ENCODE data around the gene PLEKHO2.

PLEKHO2 gene

GRCh38 chr15:64905119-64905831, 63.6 kb downstream of the PLEKHO2 start:
- DNase-seq = peak; percentile 95

GRCh38 chr15:64905941-64906340, 64.2 kb downstream of the PLEKHO2 start:
- no peaks in the 10 kb centered on the region for H3K36me3 ChIP-seq
- no peak for TF ChIP-seq CTCF (IDR thresholded peaks at IDR 0.05; ENCODE audit: low read depth, low read length)

More at GRCh38 chr15:64905119-64905831, 63.6 kb downstream of the PLEKHO2 start:
- Histone ChIP-seq H3K27me3 (ENCODE audit: insufficient read depth, low read depth, severe bottlenecking) (no peaks in the 10 kb centered on the region), H3K4me3 (ENCODE audit: low read depth, low read length) (peak overlapping the region; percentile 35), H3K9me3 (ENCODE audit: severe bottlenecking) (peaks cover 5% of the 10 kb centered on the region), H3K27ac (peak overlapping the region; percentile 73), H3K36me3 (no peaks in the 10 kb centered on the region)
- peak; percentile 86 for TF ChIP-seq CTCF (IDR thresholded peaks at IDR 0.05; ENCODE audit: low read depth, low read length)

GRCh38 chr15:64906402-64906801, 64.7 kb downstream of the PLEKHO2 start:
- Histone ChIP-seq H3K9me3 (ENCODE audit: severe bottlenecking) (peaks cover 5% of the 10 kb centered on the region), H3K27ac (no peak overlapping the region), H3K4me3 (ENCODE audit: low read depth, low read length) (no peak overlapping the region), H3K36me3 (no peaks in the 10 kb centered on the region), H3K27me3 (ENCODE audit: insufficient read depth, low read depth, severe bottlenecking) (no peaks in the 10 kb centered on the region)
- TF ChIP-seq CTCF (IDR thresholded peaks at IDR 0.05; ENCODE audit: low read depth, low read length) = no peak
- DNase-seq = no peak

More at GRCh38 chr15:64905941-64906340, 64.2 kb downstream of the PLEKHO2 start:
- H3K4me3 ChIP-seq (ENCODE audit: low read depth, low read length) = no peak overlapping the region
- peak overlapping the region; percentile 30; the same call in 1 of the 2 replicates for H3K27ac ChIP-seq
- no peak for DNase-seq
- peaks cover 5% of the 10 kb centered on the region for H3K9me3 ChIP-seq (ENCODE audit: severe bottlenecking)
- no peaks in the 10 kb centered on the region for H3K27me3 ChIP-seq (ENCODE audit: insufficient read depth, low read depth, severe bottlenecking)

GRCh38 chr15:64907991-64908390, 66.3 kb downstream of the PLEKHO2 start:
- Histone ChIP-seq H3K36me3 (no peaks in the 10 kb centered on the region), H3K27ac (no peak overlapping the region)

GRCh38 chr15:64909546-64909945, 67.8 kb downstream of the PLEKHO2 start:
- H3K9me3 ChIP-seq (ENCODE audit: severe bottlenecking) = peaks cover 5% of the 10 kb centered on the region
- no peak for TF ChIP-seq CTCF (IDR thresholded peaks at IDR 0.05; ENCODE audit: low read depth, low read length)
- H3K27ac ChIP-seq = no peak overlapping the region
- H3K4me3 ChIP-seq (ENCODE audit: low read depth, low read length) = no peak overlapping the region
- no peaks in the 10 kb centered on the region for H3K27me3 ChIP-seq (ENCODE audit: insufficient read depth, low read depth, severe bottlenecking)
- DNase-seq = no peak
- no peaks in the 10 kb centered on the region for H3K36me3 ChIP-seq

More at GRCh38 chr15:64907991-64908390, 66.3 kb downstream of the PLEKHO2 start:
- Histone ChIP-seq H3K27me3 (ENCODE audit: insufficient read depth, low read depth, severe bottlenecking) (no peaks in the 10 kb centered on the region), H3K9me3 (ENCODE audit: severe bottlenecking) (peaks cover 5% of the 10 kb centered on the region), H3K4me3 (ENCODE audit: low read depth, low read length) (no peak overlapping the region)
- no peak for DNase-seq
- TF ChIP-seq CTCF (IDR thresholded peaks at IDR 0.05; ENCODE audit: low read depth, low read length) = no peak
